ENCODE results near the gene VPS35. TPM values are rescaled to one million over a fixed set of nuclear protein-coding genes. Genes with fewer than 3 reads are reported as not detected.
A peak's percentile ranks its signal among the peaks of the same experiment; 100 is the strongest.

Gene VPS35
- polyA plus RNA-seq, 1 donor from 2014 or later = 155 TPM

GRCh38 chr16:46690281-46691178, 1.6 kb upstream of the VPS35 start (continued):
- TF ChIP-seq CTCF (IDR thresholded peaks at IDR 0.05; ENCODE audit: poor library complexity, severe bottlenecking) = peak; percentile 51

GRCh38 chr16:46689365-46690280, 645 bp upstream of the VPS35 start, which contains the start of gene ORC6:
TSS of gene ORC6 (plus strand) at chr16:46689659. CDS start at chr16:46689706, 47 bp downstream.
- Histone ChIP-seq H3K4me2 (ENCODE audit: low read length) (peak within 1 kb of the TSS; percentile 97), H3K79me2 (replicated peaks; ENCODE audit: insufficient read depth, low read length) (peaks cover 58% of the 10 kb centered on the region)

More at GRCh38 chr16:46689365-46690280, 645 bp upstream of the VPS35 start, which contains the start of gene ORC6:
- no peaks in the 10 kb centered on the region for H4K20me1 ChIP-seq (ENCODE audit: insufficient read depth)
- H3K27ac ChIP-seq (ENCODE audit: low read length) = peak within 1 kb of the TSS; percentile 90
- peak within 1 kb of the TSS; percentile 77 for H3K4me3 ChIP-seq (ENCODE audit: low read length)
- H3K9me2 ChIP-seq (ENCODE audit: insufficient read depth, low read length) = no peaks in the 10 kb centered on the region
- H3K36me3 ChIP-seq (ENCODE audit: insufficient read depth, low read length) = no peaks in the 10 kb centered on the region
- TF ChIP-seq REST (IDR thresholded peaks at IDR 0.05; ENCODE audit: borderline replicate concordance) (no peak), EP300 (conservative IDR thresholded peaks at IDR 0.05; ENCODE audit: poor library complexity, severe bottlenecking) (no peak), MXI1 (conservative IDR thresholded peaks at IDR 0.05; ENCODE audit: poor library complexity, severe bottlenecking) (peak; percentile 99), POLR2AphosphoS5 (IDR thresholded peaks at IDR 0.05) (peak; percentile 58), SMC3 (conservative IDR thresholded peaks at IDR 0.05; ENCODE audit: poor library complexity) (peak; percentile 67), RAD21 (conservative IDR thresholded peaks at IDR 0.05) (peak; percentile 65), CTCF (IDR thresholded peaks at IDR 0.05; ENCODE audit: poor library complexity, severe bottlenecking) (peak; percentile 78)
- peak within 1 kb of the TSS; percentile 92 for H2AFZ ChIP-seq (ENCODE audit: low read depth, low read length)
- peak within 1 kb of the TSS; percentile 92 for H3K9ac ChIP-seq (ENCODE audit: low read length)
- H3K9me3 ChIP-seq (ENCODE audit: low read length) = no peaks in the 10 kb centered on the region
- H3K27me3 ChIP-seq (ENCODE audit: insufficient read depth, low read depth, low read length) = no peaks in the 10 kb centered on the region
- H3F3A ChIP-seq (ENCODE audit: insufficient read depth, low read length, poor library complexity, severe bottlenecking) = no peaks in the 10 kb centered on the region
